ENCODE data around the gene PPP3CA. TPM values are rescaled to one million over a fixed set of nuclear protein-coding genes. Genes with fewer than 3 reads are reported as not detected.
"Not testable (repeated sequence)": the region's sequence is repeated elsewhere in the genome, so short reads cannot be mapped to it uniquely, and the experiment has no call there.

Gene PPP3CA
- total RNA-seq, 1 donor = 26.7 TPM

- no peak for DNase-seq (ENCODE audit: low read depth in 2 of 3, low spot score in 2 of 3)
Measured at GRCh38 chr4:101183666-101184373, 163.5 kb downstream of the PPP3CA start.

- no peak for DNase-seq (ENCODE audit: low read depth in 2 of 3, low spot score in 2 of 3)
Measured at GRCh38 chr4:101183221-101183620, 164.1 kb downstream of the PPP3CA start.

- DNase-seq (ENCODE audit: low read depth in 2 of 3, low spot score in 2 of 3) = not testable (repeated sequence)
Measured at GRCh38 chr4:101182688-101183087, 164.6 kb downstream of the PPP3CA start.

- no peak for DNase-seq (ENCODE audit: low read depth in 2 of 3, low spot score in 2 of 3)
Measured at GRCh38 chr4:101178731-101179130, 168.6 kb downstream of the PPP3CA start.

- no peak for DNase-seq (ENCODE audit: low read depth in 2 of 3, low spot score in 2 of 3)
Measured at GRCh38 chr4:101177154-101177553, 170.2 kb downstream of the PPP3CA start.

GRCh38 chr4:101175896-101176676, 171.2 kb downstream of the PPP3CA start:
- DNase-seq (ENCODE audit: low read depth in 2 of 3, low spot score in 2 of 3) = no peak

GRCh38 chr4:101174679-101175345, 172.5 kb downstream of the PPP3CA start:
- no peak for DNase-seq (ENCODE audit: low read depth in 2 of 3, low spot score in 2 of 3)

GRCh38 chr4:101172369-101172768, 175.0 kb downstream of the PPP3CA start:
- no peak for DNase-seq (ENCODE audit: low read depth in 2 of 3, low spot score in 2 of 3)

- DNase-seq (ENCODE audit: low read depth in 2 of 3, low spot score in 2 of 3) = no peak
Measured at GRCh38 chr4:101171747-101172146, 175.6 kb downstream of the PPP3CA start.

GRCh38 chr4:101169044-101170014, 178.0 kb downstream of the PPP3CA start:
- peak; percentile 17 to 81 (median 58) for DNase-seq (ENCODE audit: low read depth in 2 of 3, low spot score in 2 of 3)

GRCh38 chr4:101163936-101164335, 183.4 kb downstream of the PPP3CA start:
- DNase-seq (ENCODE audit: low read depth in 2 of 3, low spot score in 2 of 3) = no peak

- no peak for DNase-seq (ENCODE audit: low read depth in 2 of 3, low spot score in 2 of 3)
Measured at GRCh38 chr4:101162990-101163380, 184.3 kb downstream of the PPP3CA start.

- no peak for DNase-seq (ENCODE audit: low read depth in 2 of 3, low spot score in 2 of 3)
Measured at GRCh38 chr4:101160792-101161592, 186.3 kb downstream of the PPP3CA start.

GRCh38 chr4:101158507-101158906, 188.8 kb downstream of the PPP3CA start:
- DNase-seq (ENCODE audit: low read depth in 2 of 3, low spot score in 2 of 3) = no peak

- DNase-seq (ENCODE audit: low read depth in 2 of 3, low spot score in 2 of 3) = no peak
Measured at GRCh38 chr4:101158134-101158482, 189.2 kb downstream of the PPP3CA start.

- DNase-seq (ENCODE audit: low read depth in 2 of 3, low spot score in 2 of 3) = no peak
Measured at GRCh38 chr4:101157415-101158133, 189.8 kb downstream of the PPP3CA start.

GRCh38 chr4:101156619-101157310, 190.6 kb downstream of the PPP3CA start:
- no peak for DNase-seq (ENCODE audit: low read depth in 2 of 3, low spot score in 2 of 3)

- no peak for DNase-seq (ENCODE audit: low read depth in 2 of 3, low spot score in 2 of 3)
Measured at GRCh38 chr4:101155945-101156344, 191.4 kb downstream of the PPP3CA start.
